IMR-90 (cell line): Measurements from ENCODE around the gene DAND5.

Experiments
- BHLHE40 ChIP-seq: fragments of 150-350 bp; IDR thresholded peaks from 2 replicates; pipeline ENCODE4 v1.6.1; 2016; ENCODE audit warnings: mild to moderate bottlenecking, low read depth, low read length
- CEBPB ChIP-seq: IDR thresholded peaks from 2 replicates; pipeline ENCODE4 v1.6.1; 2012; ENCODE audit warnings: low read depth, low read length, improper control_type of control experiment
- CHD1 ChIP-seq: IDR thresholded peaks from 2 replicates; pipeline ENCODE4 v1.6.1; 2012; ENCODE audit warnings: low read depth, low read length, improper control_type of control experiment
- FOS ChIP-seq: fragments of 150-350 bp; IDR thresholded peaks from 2 replicates; pipeline ENCODE4 v1.6.1; 2016; ENCODE audit warnings: low read depth, low read length
- MAZ ChIP-seq: IDR thresholded peaks from 2 replicates; pipeline ENCODE4 v1.6.1; 2012; ENCODE audit warnings: low read depth, mild to moderate bottlenecking, low read length, improper control_type of control experiment, moderate library complexity, borderline replicate concordance
- MXI1 ChIP-seq: IDR thresholded peaks from 2 replicates; pipeline ENCODE4 v1.6.1; 2012; ENCODE audit warnings: low read depth, mild to moderate bottlenecking, low read length, moderate library complexity, borderline replicate concordance
- POLR2A ChIP-seq: IDR thresholded peaks from 2 replicates; pipeline ENCODE4 v1.6.1; 2012; ENCODE audit warnings: mild to moderate bottlenecking, low read depth, low read length
- RAD21 ChIP-seq: IDR thresholded peaks from 2 replicates; pipeline ENCODE4 v1.6.1; 2012; ENCODE audit warnings: low read length, improper control_type of control experiment
- RFX5 ChIP-seq: IDR thresholded peaks from 2 replicates; pipeline ENCODE4 v1.8.0; 2012; ENCODE audit warnings: low read depth, mild to moderate bottlenecking, low read length, moderate library complexity
- TF ChIP-seq, protein P1 (sequence below): conservative IDR thresholded peaks from 2 replicates; pipeline ENCODE4 v1.5.1; 2012; ENCODE audit warnings: mild to moderate bottlenecking, low read depth, low read length, improper control_type of control experiment
- TF ChIP-seq, protein P2 (sequence below): fragments of 150-350 bp; IDR thresholded peaks from 2 replicates; pipeline ENCODE4 v1.6.1; 2017; ENCODE audit warnings: mild to moderate bottlenecking, antibody characterized with exemption, low read length, low read depth
- TF ChIP-seq, protein P3 (sequence below): fragments of 150-350 bp; IDR thresholded peaks from 2 replicates; pipeline ENCODE4 v1.6.1; 2016; ENCODE audit warnings: low read depth, mild to moderate bottlenecking, low read length, moderate library complexity, borderline replicate concordance

DNA sequence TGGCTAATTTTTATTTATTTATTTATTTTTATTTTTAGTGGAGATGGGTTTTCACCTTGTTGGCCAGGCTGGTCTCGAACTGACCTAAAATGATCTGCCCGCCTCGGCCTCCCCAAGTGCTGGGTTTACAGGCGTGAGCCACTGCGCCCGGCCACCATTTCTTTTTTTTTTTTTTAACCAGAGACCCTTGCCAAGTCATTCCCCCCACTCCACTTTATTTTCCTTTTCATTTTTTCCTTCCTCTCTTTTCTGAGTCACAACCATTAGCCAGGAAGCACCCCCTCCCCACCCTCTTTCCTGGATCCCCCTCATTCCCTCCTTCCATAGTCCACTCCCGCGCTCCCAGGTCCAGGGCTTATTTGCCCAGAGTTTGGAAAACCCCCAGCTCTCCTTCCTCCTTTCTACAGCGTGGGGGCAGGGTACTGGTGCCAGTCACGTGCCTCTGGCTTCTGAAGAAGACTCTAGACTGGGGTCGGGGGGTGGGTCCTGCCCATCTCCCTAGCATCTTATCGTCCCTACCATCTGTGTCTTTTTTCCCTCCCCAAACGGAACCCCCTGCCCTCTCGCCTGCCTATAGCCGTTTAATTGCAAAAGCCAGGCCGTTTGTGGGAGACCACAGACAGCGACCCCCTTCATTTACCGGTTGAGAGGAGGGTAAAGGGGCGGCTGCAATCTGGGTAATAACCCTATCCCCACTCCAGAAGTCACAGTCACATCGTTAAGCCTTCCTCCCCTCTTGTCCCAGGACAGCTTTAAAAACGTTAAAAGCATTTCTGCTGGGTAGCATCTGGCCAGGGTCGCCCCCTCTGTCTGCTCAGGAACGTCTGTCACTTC lies 32.1 kb upstream of the DAND5 start:
- TF ChIP-seq, protein P1, sequence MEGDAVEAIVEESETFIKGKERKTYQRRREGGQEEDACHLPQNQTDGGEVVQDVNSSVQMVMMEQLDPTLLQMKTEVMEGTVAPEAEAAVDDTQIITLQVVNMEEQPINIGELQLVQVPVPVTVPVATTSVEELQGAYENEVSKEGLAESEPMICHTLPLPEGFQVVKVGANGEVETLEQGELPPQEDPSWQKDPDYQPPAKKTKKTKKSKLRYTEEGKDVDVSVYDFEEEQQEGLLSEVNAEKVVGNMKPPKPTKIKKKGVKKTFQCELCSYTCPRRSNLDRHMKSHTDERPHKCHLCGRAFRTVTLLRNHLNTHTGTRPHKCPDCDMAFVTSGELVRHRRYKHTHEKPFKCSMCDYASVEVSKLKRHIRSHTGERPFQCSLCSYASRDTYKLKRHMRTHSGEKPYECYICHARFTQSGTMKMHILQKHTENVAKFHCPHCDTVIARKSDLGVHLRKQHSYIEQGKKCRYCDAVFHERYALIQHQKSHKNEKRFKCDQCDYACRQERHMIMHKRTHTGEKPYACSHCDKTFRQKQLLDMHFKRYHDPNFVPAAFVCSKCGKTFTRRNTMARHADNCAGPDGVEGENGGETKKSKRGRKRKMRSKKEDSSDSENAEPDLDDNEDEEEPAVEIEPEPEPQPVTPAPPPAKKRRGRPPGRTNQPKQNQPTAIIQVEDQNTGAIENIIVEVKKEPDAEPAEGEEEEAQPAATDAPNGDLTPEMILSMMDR = no peak
- TF ChIP-seq POLR2A (no peak), BHLHE40 (peak; percentile 67; the same call in 1 of the 2 replicates), MXI1 (no peak), FOS (no peak), CHD1 (no peak), MAZ (no peak), RAD21 (no peak), RFX5 (no peak), CEBPB (no peak)
- TF ChIP-seq, protein P2, sequence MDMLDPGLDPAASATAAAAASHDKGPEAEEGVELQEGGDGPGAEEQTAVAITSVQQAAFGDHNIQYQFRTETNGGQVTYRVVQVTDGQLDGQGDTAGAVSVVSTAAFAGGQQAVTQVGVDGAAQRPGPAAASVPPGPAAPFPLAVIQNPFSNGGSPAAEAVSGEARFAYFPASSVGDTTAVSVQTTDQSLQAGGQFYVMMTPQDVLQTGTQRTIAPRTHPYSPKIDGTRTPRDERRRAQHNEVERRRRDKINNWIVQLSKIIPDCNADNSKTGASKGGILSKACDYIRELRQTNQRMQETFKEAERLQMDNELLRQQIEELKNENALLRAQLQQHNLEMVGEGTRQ = peak; percentile 46; the same call in 1 of the 2 replicates
- TF ChIP-seq, protein P3, sequence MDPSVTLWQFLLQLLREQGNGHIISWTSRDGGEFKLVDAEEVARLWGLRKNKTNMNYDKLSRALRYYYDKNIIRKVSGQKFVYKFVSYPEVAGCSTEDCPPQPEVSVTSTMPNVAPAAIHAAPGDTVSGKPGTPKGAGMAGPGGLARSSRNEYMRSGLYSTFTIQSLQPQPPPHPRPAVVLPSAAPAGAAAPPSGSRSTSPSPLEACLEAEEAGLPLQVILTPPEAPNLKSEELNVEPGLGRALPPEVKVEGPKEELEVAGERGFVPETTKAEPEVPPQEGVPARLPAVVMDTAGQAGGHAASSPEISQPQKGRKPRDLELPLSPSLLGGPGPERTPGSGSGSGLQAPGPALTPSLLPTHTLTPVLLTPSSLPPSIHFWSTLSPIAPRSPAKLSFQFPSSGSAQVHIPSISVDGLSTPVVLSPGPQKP = no peak
